Measurements from ENCODE around the gene HLA-DOB. TPM values are rescaled to one million over a fixed set of nuclear protein-coding genes. Genes with fewer than 3 reads are reported as not detected.

The HLA-DOB gene
- total RNA-seq, 1 experiment from 2014 or later, result 0.64 TPM

GRCh38 chr6:32764048-32764447 lies 52.8 kb downstream of the HLA-DOB start:
- H3K4me2 ChIP-seq (ENCODE audit: low read length), result no peak overlapping the region
- ATAC-seq, result no peak

More at GRCh38 chr6:32764048-32764447, 52.8 kb downstream of the HLA-DOB start:
- no peak overlapping the region for H3K4me3 ChIP-seq (replicated peaks in 1 of 2; ENCODE audit: low read depth in 1 of 2, low read length in 2 of 2)
- DNase-seq (ENCODE audit: low read depth, low spot score), result no peak
- H3K36me3 ChIP-seq (ENCODE audit: control insufficient read depth in 1 of 2, insufficient read depth in 2 of 2, low read length in 2 of 2), result no peaks in the 10 kb centered on the region
- H3K9ac ChIP-seq (ENCODE audit: low read length), result no peak overlapping the region
- no peaks in the 10 kb centered on the region for H3K4me1 ChIP-seq (ENCODE audit: control insufficient read depth in 1 of 2, insufficient read depth in 2 of 2, low read length in 2 of 2)
- H3K79me2 ChIP-seq (ENCODE audit: insufficient read depth, low read length), result no peaks in the 10 kb centered on the region
- H4K20me1 ChIP-seq (ENCODE audit: insufficient read depth), result no peaks in the 10 kb centered on the region
- no peaks in the 10 kb centered on the region for H3K9me2 ChIP-seq (ENCODE audit: insufficient read depth)
- no peaks in the 10 kb centered on the region for H3K27me3 ChIP-seq (ENCODE audit: insufficient read depth, low read length)
- no peak overlapping the region for H3K27ac ChIP-seq (ENCODE audit: low read depth, low read length)
- no peak overlapping the region for H2AFZ ChIP-seq (ENCODE audit: low read depth, low read length, poor library complexity, severe bottlenecking)
- H3K9me3 ChIP-seq (ENCODE audit: control insufficient read depth in 1 of 2, insufficient read depth in 1 of 2, low read depth in 1 of 2, low read length in 2 of 2), result no peaks in the 10 kb centered on the region
- intact Hi-C loops (cut with micrococcal nuclease), result no loop called here
- TF ChIP-seq, protein P1, sequence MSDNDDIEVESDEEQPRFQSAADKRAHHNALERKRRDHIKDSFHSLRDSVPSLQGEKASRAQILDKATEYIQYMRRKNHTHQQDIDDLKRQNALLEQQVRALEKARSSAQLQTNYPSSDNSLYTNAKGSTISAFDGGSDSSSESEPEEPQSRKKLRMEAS (IDR thresholded peaks at IDR 0.05), result no peak
- TF ChIP-seq, protein P2, sequence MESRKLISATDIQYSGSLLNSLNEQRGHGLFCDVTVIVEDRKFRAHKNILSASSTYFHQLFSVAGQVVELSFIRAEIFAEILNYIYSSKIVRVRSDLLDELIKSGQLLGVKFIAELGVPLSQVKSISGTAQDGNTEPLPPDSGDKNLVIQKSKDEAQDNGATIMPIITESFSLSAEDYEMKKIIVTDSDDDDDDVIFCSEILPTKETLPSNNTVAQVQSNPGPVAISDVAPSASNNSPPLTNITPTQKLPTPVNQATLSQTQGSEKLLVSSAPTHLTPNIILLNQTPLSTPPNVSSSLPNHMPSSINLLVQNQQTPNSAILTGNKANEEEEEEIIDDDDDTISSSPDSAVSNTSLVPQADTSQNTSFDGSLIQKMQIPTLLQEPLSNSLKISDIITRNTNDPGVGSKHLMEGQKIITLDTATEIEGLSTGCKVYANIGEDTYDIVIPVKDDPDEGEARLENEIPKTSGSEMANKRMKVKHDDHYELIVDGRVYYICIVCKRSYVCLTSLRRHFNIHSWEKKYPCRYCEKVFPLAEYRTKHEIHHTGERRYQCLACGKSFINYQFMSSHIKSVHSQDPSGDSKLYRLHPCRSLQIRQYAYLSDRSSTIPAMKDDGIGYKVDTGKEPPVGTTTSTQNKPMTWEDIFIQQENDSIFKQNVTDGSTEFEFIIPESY (IDR thresholded peaks at IDR 0.05; ENCODE audit: extremely low read depth, insufficient replicate concordance, low read length), result no peak
- TF ChIP-seq, protein P3, sequence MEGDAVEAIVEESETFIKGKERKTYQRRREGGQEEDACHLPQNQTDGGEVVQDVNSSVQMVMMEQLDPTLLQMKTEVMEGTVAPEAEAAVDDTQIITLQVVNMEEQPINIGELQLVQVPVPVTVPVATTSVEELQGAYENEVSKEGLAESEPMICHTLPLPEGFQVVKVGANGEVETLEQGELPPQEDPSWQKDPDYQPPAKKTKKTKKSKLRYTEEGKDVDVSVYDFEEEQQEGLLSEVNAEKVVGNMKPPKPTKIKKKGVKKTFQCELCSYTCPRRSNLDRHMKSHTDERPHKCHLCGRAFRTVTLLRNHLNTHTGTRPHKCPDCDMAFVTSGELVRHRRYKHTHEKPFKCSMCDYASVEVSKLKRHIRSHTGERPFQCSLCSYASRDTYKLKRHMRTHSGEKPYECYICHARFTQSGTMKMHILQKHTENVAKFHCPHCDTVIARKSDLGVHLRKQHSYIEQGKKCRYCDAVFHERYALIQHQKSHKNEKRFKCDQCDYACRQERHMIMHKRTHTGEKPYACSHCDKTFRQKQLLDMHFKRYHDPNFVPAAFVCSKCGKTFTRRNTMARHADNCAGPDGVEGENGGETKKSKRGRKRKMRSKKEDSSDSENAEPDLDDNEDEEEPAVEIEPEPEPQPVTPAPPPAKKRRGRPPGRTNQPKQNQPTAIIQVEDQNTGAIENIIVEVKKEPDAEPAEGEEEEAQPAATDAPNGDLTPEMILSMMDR (IDR thresholded peaks at IDR 0.05 in 2 of 3, conservative IDR thresholded peaks at IDR 0.05 in 1 of 3; ENCODE audit: borderline replicate concordance in 1 of 3, insufficient read depth in 1 of 3, low read depth in 2 of 3, low read length in 2 of 3), result no peak
- TF ChIP-seq POLR2A (IDR thresholded peaks at IDR 0.05; ENCODE audit: borderline replicate concordance, extremely low read depth, insufficient read depth, insufficient read length) (no peak), CBX3 (IDR thresholded peaks at IDR 0.05; ENCODE audit: low read depth) (no peak), EZH2 (IDR thresholded peaks at IDR 0.05) (no peak), ELF1 (IDR thresholded peaks at IDR 0.05; ENCODE audit: borderline replicate concordance, low read depth) (no peak), ZNF274 (IDR thresholded peaks at IDR 0.05; ENCODE audit: low read depth, low read length) (no peak), TCF7L2 (IDR thresholded peaks at IDR 0.05; ENCODE audit: borderline replicate concordance, extremely low read depth, insufficient read depth, insufficient read length) (no peak), RAD21 (IDR thresholded peaks at IDR 0.05; ENCODE audit: low read depth) (no peak), POLR2AphosphoS5 (IDR thresholded peaks at IDR 0.05; ENCODE audit: low read depth, low read length) (no peak), EGR1 (IDR thresholded peaks at IDR 0.05; ENCODE audit: low read depth) (no peak), JUND (IDR thresholded peaks at IDR 0.05) (no peak), YY1 (IDR thresholded peaks at IDR 0.05; ENCODE audit: extremely low read depth, insufficient replicate concordance, low read depth, low read length) (no peak), ZFX (IDR thresholded peaks at IDR 0.05) (no peak), EZH2phosphoT487 (IDR thresholded peaks at IDR 0.05; ENCODE audit: borderline replicate concordance) (no peak), SRF (IDR thresholded peaks at IDR 0.05; ENCODE audit: low read depth) (no peak)
- TF ChIP-seq, protein P4, sequence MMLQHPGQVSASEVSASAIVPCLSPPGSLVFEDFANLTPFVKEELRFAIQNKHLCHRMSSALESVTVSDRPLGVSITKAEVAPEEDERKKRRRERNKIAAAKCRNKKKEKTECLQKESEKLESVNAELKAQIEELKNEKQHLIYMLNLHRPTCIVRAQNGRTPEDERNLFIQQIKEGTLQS (IDR thresholded peaks at IDR 0.05), result no peak
- TF ChIP-seq, protein P5, sequence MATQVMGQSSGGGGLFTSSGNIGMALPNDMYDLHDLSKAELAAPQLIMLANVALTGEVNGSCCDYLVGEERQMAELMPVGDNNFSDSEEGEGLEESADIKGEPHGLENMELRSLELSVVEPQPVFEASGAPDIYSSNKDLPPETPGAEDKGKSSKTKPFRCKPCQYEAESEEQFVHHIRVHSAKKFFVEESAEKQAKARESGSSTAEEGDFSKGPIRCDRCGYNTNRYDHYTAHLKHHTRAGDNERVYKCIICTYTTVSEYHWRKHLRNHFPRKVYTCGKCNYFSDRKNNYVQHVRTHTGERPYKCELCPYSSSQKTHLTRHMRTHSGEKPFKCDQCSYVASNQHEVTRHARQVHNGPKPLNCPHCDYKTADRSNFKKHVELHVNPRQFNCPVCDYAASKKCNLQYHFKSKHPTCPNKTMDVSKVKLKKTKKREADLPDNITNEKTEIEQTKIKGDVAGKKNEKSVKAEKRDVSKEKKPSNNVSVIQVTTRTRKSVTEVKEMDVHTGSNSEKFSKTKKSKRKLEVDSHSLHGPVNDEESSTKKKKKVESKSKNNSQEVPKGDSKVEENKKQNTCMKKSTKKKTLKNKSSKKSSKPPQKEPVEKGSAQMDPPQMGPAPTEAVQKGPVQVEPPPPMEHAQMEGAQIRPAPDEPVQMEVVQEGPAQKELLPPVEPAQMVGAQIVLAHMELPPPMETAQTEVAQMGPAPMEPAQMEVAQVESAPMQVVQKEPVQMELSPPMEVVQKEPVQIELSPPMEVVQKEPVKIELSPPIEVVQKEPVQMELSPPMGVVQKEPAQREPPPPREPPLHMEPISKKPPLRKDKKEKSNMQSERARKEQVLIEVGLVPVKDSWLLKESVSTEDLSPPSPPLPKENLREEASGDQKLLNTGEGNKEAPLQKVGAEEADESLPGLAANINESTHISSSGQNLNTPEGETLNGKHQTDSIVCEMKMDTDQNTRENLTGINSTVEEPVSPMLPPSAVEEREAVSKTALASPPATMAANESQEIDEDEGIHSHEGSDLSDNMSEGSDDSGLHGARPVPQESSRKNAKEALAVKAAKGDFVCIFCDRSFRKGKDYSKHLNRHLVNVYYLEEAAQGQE (IDR thresholded peaks at IDR 0.05; ENCODE audit: low read depth), result no peak
- ChIA-PET POLR2A (no interaction called here), RAD21 (ENCODE audit: low non-redundant PET in 1 of 2, low total read pairs in 2 of 2, uncharacterized antibody in 2 of 2, unreplicated experiment in 2 of 2) (no interaction called here), CTCF (no interaction called here)
- BruUV-seq (replicated peaks), result no TSS peak
